GM23338 (cell line): Measurements from ENCODE around the gene ASB8. TPM values are rescaled to one million over a fixed set of nuclear protein-coding genes. Genes with fewer than 3 reads are reported as not detected.

Experiments
- ATAC-seq: fragments of 200-7000 bp; cut with Tn5 transposase; 3 replicates; pipeline ENCODE4 v1.9.1; 2020
- DNase-seq: peaks from one replicate; pipeline ENCODE4 v3.0.0-alpha.2; 2015; ENCODE audit warnings: low spot score
- H2AFZ ChIP-seq: fragments of 200-600 bp; sonication (generic); 2 replicates; pipeline ENCODE4 v1.8.0; 2016; ENCODE audit warnings: antibody characterized with exemption, mild to moderate bottlenecking, moderate library complexity
- H3F3A ChIP-seq: fragments of 200-600 bp; sonication (generic); replicated peaks from 2 replicates; pipeline ENCODE4 v1.8.0; 2017; ENCODE audit warnings: antibody characterized with exemption, mixed run types, low read depth
- H3K27ac ChIP-seq: fragments of 200-600 bp; sonication (generic); 2 replicates; pipeline ENCODE4 v1.6.1; 2016; ENCODE audit warnings: low read depth
- H3K27me3 ChIP-seq: fragments of 200-600 bp; sonication (generic); 2 replicates; pipeline ENCODE4 v1.8.0; 2016; ENCODE audit warnings: mild to moderate bottlenecking, mixed run types, moderate library complexity; ENCODE audit not compliant: insufficient read depth
- H3K36me3 ChIP-seq: fragments of 200-600 bp; sonication (generic); 2 replicates; pipeline ENCODE4 v1.8.0; 2016; ENCODE audit warnings: mild to moderate bottlenecking; ENCODE audit not compliant: insufficient read depth
- H3K4me1 ChIP-seq: fragments of 200-600 bp; sonication (generic); 2 replicates; pipeline ENCODE4 v1.8.0; 2016; ENCODE audit warnings: mild to moderate bottlenecking, moderate library complexity; ENCODE audit not compliant: insufficient read depth
- H3K4me2 ChIP-seq: fragments of 200-600 bp; sonication (generic); 2 replicates; pipeline ENCODE4 v1.7.1; 2017; ENCODE audit warnings: mixed run types
- H3K4me3 ChIP-seq: fragments of 200-600 bp; sonication (generic); 2 replicates; pipeline ENCODE4 v1.6.1; 2016; ENCODE audit warnings: mixed run types
- H3K79me2 ChIP-seq: fragments of 200-600 bp; sonication (generic); replicated peaks from 2 replicates; pipeline ENCODE4 v1.8.0; 2017; ENCODE audit warnings: mild to moderate bottlenecking; ENCODE audit not compliant: insufficient read depth
- H3K9me2 ChIP-seq: fragments of 200-600 bp; sonication (generic); 2 replicates; pipeline ENCODE4 v1.8.0; 2017; ENCODE audit not compliant: insufficient read depth
- H4K20me1 ChIP-seq: fragments of 200-600 bp; sonication (generic); replicated peaks from 2 replicates; pipeline ENCODE4 v1.8.0; 2017; ENCODE audit warnings: mild to moderate bottlenecking; ENCODE audit not compliant: insufficient read depth
- H3K27ac Mint-ChIP-seq: 2 replicates; pipeline ENCODE4 v1.8.0; 2020; ENCODE audit warnings: inconsistent platforms, mild to moderate bottlenecking, moderate library complexity, mixed read lengths
- H3K27me3 Mint-ChIP-seq: 3 replicates; pipeline ENCODE4 v1.8.0; 2022; ENCODE audit warnings: low read depth, mild to moderate bottlenecking, moderate library complexity, mixed read lengths, inconsistent platforms; ENCODE audit not compliant: insufficient read depth, poor library complexity
- H3K36me3 Mint-ChIP-seq: 3 replicates; pipeline ENCODE4 v1.8.0; 2021; ENCODE audit warnings: low read depth, mild to moderate bottlenecking, inconsistent platforms, moderate library complexity, mixed read lengths
- H3K4me1 Mint-ChIP-seq: 3 replicates; pipeline ENCODE4 v1.8.0; 2020; ENCODE audit warnings: mild to moderate bottlenecking, inconsistent platforms, mixed read lengths
- H3K4me3 Mint-ChIP-seq: 3 replicates; pipeline ENCODE4 v1.8.0; 2021; ENCODE audit warnings: moderate library complexity, mild to moderate bottlenecking, inconsistent platforms, mixed read lengths
- H3K9me3 Mint-ChIP-seq: 3 replicates; pipeline ENCODE4 v1.8.0; 2020; ENCODE audit warnings: moderate library complexity, mild to moderate bottlenecking, inconsistent platforms, mixed read lengths
- CREB1 ChIP-seq: fragments of 250-450 bp; sonication (Bioruptor Pico); IDR thresholded peaks from 2 replicates; pipeline ENCODE4 v1.5.0; 2020; ENCODE audit warnings: low read depth, mild to moderate bottlenecking, moderate library complexity
- EZH2 ChIP-seq: fragments of 200-600 bp; sonication (generic); IDR thresholded peaks from one replicate; pipeline ENCODE4 v1.8.0; 2017; ENCODE audit warnings: antibody characterized with exemption, mild to moderate bottlenecking, low read depth; ENCODE audit not compliant: unreplicated experiment
- EZH2phosphoT487 ChIP-seq: fragments of 200-600 bp; sonication (generic); IDR thresholded peaks from one replicate; pipeline ENCODE4 v1.8.1; 2018; ENCODE audit warnings: antibody characterized with exemption; ENCODE audit not compliant: unreplicated experiment
- JUNB ChIP-seq: IDR thresholded peaks from one replicate; pipeline ENCODE4 v1.6.1; 2016; ENCODE audit warnings: antibody characterized with exemption; ENCODE audit not compliant: unreplicated experiment
- NANOG ChIP-seq: IDR thresholded peaks from 2 replicates; pipeline ENCODE4 v1.6.1; 2016; ENCODE audit warnings: antibody characterized with exemption, borderline replicate concordance
- POLR2AphosphoS5 ChIP-seq: IDR thresholded peaks from 2 replicates; pipeline ENCODE4 v1.6.1; 2016; ENCODE audit warnings: antibody characterized with exemption, low read depth
- STAT1 ChIP-seq: IDR thresholded peaks from one replicate; pipeline ENCODE4 v1.6.1; 2016; ENCODE audit warnings: antibody characterized with exemption; ENCODE audit not compliant: unreplicated experiment
- ZNF331 ChIP-seq: fragments of 250-450 bp; sonication (Bioruptor Pico); IDR thresholded peaks from 2 replicates; pipeline ENCODE4 v1.5.0; 2020; ENCODE audit warnings: low read depth, mild to moderate bottlenecking, moderate library complexity
- polyA plus RNA-seq: library from polyadenylated mRNA; unstranded; fragments of >200 nt; fragmentation: Nextera tagmentation; extraction: Ambion mirVana; gene quantifications from 2 replicates; pipeline ENCODE4 v1.2.1, GENCODE V29; 2016
- total RNA-seq: library from RNA; depleted of rRNA; stranded (reverse); fragments of >200 nt; shearing (Covaris generic); gene quantifications from 2 replicates; pipeline ENCODE4 v1.2.3, GENCODE V29; 2014
- TF ChIP-seq, protein P1 (sequence below): fragments of 250-450 bp; sonication (Bioruptor Pico); IDR thresholded peaks from 2 replicates; pipeline ENCODE4 v1.5.0; 2020; ENCODE audit warnings: mild to moderate bottlenecking, moderate library complexity
- TF ChIP-seq, protein P2 (sequence below): IDR thresholded peaks from one replicate; pipeline ENCODE4 v1.6.1; 2018; ENCODE audit warnings: antibody characterized with exemption; ENCODE audit not compliant: unreplicated experiment
- TF ChIP-seq, protein P3 (sequence below): IDR thresholded peaks from 2 replicates; pipeline ENCODE4 v1.6.1; 2016; ENCODE audit warnings: antibody characterized with exemption

The ASB8 gene
- total and polyA plus RNA-seq, 2 experiments from 2014 or later, result 5.4 to 8.4 TPM

DNA sequence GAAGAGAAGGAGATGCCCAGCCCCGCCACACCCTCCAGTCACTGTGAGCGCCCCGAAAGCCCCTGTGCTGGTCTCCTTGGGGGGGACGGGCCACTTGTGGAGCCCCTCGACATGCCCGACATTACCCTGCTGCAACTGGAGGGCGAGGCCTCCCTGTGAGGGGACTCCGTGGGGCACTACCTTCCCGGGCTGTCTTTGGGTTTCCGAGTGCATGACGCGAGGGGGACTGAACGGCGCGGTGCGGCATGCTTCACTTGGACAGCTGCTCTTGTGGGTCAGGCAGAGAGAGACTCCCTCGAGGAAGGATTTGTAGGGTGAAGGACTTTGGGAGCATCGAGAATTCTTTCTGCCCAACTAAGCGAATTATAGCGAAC lies 27.2 kb upstream of the ASB8 start:
- H3K4me1 Mint-ChIP-seq, result peaks cover 27% of the 10 kb centered on the region
- no peak overlapping the region for H3K27ac ChIP-seq
- H3K36me3 Mint-ChIP-seq, result no peaks in the 10 kb centered on the region
- TF ChIP-seq EZH2phosphoT487 (no peak), CREB1 (CRISPR knock-in tag) (no peak)
- H3K27me3 ChIP-seq, result peaks cover 72% of the 10 kb centered on the region
- DNase-seq (peak; percentile 34), ATAC-seq (peak; percentile 2; the same call in 2 of the 3 replicates)
- peak overlapping the region; percentile 92 for H2AFZ ChIP-seq
- H4K20me1 ChIP-seq, result no peaks in the 10 kb centered on the region
- H3K9me2 ChIP-seq, result no peaks in the 10 kb centered on the region
- no peaks in the 10 kb centered on the region for H3K9me3 Mint-ChIP-seq
- peaks cover 23% of the 10 kb centered on the region for H3K4me1 ChIP-seq
- H3K27me3 Mint-ChIP-seq, result peaks cover 52% of the 10 kb centered on the region
- no peak overlapping the region for H3K27ac Mint-ChIP-seq
- H3K79me2 ChIP-seq, result no peaks in the 10 kb centered on the region
- peak overlapping the region; percentile 87 for H3K4me2 ChIP-seq
- H3K36me3 ChIP-seq, result no peaks in the 10 kb centered on the region
- peak overlapping the region; percentile 81 for H3K4me3 ChIP-seq
- peaks cover 3% of the 10 kb centered on the region; the same call in 1 of the 2 replicates for H3F3A ChIP-seq
- peak overlapping the region; percentile 81 for H3K4me3 Mint-ChIP-seq

DNA sequence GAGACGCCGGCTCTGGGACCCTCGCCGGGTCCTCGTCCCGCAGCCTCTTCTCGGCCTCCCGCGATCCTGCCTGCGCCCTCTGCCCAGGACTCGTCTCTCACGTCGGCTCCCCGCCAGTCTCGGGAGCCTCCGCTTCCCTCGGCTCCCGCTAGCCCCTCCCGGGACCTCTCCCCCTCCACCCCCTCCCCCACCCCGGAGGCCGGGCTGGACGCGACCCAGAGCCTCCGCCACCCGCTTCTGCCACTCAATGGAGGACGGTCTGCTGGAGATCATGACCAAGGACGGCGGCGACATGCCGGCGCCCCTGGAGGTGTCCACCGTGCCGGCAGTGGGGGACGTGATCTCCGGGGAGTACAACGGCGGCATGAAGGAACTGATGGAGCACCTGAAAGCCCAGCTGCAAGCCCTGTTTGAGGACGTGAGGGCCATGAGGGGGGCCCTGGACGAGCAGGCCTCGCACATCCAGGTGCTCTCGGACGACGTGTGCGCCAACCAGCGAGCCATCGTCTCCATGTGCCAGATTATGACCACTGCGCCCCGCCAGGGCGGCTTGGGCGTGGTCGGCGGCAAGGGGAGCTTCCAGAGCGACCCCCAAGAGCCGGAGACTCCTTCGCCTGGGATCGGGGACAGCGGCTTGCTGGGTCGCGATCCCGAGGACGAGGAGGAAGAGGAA lies 26.7 kb upstream of the ASB8 start:
- Mint-ChIP-seq H3K27me3 (peaks cover 52% of the 10 kb centered on the region), H3K27ac (no peak overlapping the region), H3K36me3 (no peaks in the 10 kb centered on the region), H3K4me3 (peak overlapping the region; percentile 81), H3K9me3 (no peaks in the 10 kb centered on the region), H3K4me1 (peaks cover 27% of the 10 kb centered on the region)
- peak overlapping the region; percentile 98 for H2AFZ ChIP-seq
- H3K27me3 ChIP-seq, result peaks cover 72% of the 10 kb centered on the region
- H3F3A ChIP-seq, result peaks cover 3% of the 10 kb centered on the region; the same call in 1 of the 2 replicates
- no peaks in the 10 kb centered on the region for H3K79me2 ChIP-seq
- H3K36me3 ChIP-seq, result no peaks in the 10 kb centered on the region
- H3K4me2 ChIP-seq, result peak overlapping the region; percentile 87
- H3K4me1 ChIP-seq, result peaks cover 23% of the 10 kb centered on the region
- peak overlapping the region; percentile 81 for H3K4me3 ChIP-seq
- no peak overlapping the region for H3K27ac ChIP-seq
- no peaks in the 10 kb centered on the region for H3K9me2 ChIP-seq
- peak; percentile 54 for DNase-seq
- H4K20me1 ChIP-seq, result no peaks in the 10 kb centered on the region
- ATAC-seq, result peak; percentile 25
- TF ChIP-seq EZH2 (peak; percentile 50), EZH2phosphoT487 (no peak), POLR2AphosphoS5 (0 out of 2 replicates have a peak, but pooled peaks have one; percentile 10), ZNF331 (CRISPR knock-in tag) (no peak), STAT1 (no peak), NANOG (no peak), JUNB (no peak)
- TF ChIP-seq, protein P1, sequence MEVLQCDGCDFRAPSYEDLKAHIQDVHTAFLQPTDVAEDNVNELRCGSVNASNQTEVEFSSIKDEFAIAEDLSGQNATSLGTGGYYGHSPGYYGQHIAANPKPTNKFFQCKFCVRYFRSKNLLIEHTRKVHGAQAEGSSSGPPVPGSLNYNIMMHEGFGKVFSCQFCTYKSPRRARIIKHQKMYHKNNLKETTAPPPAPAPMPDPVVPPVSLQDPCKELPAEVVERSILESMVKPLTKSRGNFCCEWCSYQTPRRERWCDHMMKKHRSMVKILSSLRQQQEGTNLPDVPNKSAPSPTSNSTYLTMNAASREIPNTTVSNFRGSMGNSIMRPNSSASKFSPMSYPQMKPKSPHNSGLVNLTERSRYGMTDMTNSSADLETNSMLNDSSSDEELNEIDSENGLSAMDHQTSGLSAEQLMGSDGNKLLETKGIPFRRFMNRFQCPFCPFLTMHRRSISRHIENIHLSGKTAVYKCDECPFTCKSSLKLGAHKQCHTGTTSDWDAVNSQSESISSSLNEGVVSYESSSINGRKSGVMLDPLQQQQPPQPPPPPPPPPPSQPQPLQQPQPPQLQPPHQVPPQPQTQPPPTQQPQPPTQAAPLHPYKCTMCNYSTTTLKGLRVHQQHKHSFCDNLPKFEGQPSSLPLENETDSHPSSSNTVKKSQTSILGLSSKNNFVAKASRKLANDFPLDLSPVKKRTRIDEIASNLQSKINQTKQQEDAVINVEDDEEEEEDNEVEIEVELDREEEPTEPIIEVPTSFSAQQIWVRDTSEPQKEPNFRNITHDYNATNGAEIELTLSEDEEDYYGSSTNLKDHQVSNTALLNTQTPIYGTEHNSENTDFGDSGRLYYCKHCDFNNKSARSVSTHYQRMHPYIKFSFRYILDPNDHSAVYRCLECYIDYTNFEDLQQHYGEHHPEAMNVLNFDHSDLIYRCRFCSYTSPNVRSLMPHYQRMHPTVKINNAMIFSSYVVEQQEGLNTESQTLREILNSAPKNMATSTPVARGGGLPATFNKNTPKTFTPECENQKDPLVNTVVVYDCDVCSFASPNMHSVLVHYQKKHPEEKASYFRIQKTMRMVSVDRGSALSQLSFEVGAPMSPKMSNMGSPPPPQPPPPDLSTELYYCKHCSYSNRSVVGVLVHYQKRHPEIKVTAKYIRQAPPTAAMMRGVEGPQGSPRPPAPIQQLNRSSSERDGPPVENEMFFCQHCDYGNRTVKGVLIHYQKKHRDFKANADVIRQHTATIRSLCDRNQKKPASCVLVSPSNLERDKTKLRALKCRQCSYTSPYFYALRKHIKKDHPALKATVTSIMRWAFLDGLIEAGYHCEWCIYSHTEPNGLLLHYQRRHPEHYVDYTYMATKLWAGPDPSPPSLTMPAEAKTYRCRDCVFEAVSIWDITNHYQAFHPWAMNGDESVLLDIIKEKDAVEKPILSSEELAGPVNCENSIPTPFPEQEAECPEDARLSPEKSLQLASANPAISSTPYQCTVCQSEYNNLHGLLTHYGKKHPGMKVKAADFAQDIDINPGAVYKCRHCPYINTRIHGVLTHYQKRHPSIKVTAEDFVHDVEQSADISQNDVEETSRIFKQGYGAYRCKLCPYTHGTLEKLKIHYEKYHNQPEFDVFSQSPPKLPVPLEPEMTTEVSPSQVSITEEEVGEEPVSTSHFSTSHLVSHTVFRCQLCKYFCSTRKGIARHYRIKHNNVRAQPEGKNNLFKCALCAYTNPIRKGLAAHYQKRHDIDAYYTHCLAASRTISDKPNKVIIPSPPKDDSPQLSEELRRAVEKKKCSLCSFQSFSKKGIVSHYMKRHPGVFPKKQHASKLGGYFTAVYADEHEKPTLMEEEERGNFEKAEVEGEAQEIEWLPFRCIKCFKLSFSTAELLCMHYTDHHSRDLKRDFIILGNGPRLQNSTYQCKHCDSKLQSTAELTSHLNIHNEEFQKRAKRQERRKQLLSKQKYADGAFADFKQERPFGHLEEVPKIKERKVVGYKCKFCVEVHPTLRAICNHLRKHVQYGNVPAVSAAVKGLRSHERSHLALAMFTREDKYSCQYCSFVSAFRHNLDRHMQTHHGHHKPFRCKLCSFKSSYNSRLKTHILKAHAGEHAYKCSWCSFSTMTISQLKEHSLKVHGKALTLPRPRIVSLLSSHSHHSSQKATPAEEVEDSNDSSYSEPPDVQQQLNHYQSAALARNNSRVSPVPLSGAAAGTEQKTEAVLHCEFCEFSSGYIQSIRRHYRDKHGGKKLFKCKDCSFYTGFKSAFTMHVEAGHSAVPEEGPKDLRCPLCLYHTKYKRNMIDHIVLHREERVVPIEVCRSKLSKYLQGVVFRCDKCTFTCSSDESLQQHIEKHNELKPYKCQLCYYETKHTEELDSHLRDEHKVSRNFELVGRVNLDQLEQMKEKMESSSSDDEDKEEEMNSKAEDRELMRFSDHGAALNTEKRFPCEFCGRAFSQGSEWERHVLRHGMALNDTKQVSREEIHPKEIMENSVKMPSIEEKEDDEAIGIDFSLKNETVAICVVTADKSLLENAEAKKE, result no peak
- TF ChIP-seq, protein P2, sequence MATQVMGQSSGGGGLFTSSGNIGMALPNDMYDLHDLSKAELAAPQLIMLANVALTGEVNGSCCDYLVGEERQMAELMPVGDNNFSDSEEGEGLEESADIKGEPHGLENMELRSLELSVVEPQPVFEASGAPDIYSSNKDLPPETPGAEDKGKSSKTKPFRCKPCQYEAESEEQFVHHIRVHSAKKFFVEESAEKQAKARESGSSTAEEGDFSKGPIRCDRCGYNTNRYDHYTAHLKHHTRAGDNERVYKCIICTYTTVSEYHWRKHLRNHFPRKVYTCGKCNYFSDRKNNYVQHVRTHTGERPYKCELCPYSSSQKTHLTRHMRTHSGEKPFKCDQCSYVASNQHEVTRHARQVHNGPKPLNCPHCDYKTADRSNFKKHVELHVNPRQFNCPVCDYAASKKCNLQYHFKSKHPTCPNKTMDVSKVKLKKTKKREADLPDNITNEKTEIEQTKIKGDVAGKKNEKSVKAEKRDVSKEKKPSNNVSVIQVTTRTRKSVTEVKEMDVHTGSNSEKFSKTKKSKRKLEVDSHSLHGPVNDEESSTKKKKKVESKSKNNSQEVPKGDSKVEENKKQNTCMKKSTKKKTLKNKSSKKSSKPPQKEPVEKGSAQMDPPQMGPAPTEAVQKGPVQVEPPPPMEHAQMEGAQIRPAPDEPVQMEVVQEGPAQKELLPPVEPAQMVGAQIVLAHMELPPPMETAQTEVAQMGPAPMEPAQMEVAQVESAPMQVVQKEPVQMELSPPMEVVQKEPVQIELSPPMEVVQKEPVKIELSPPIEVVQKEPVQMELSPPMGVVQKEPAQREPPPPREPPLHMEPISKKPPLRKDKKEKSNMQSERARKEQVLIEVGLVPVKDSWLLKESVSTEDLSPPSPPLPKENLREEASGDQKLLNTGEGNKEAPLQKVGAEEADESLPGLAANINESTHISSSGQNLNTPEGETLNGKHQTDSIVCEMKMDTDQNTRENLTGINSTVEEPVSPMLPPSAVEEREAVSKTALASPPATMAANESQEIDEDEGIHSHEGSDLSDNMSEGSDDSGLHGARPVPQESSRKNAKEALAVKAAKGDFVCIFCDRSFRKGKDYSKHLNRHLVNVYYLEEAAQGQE, result no peak
- TF ChIP-seq, protein P3, sequence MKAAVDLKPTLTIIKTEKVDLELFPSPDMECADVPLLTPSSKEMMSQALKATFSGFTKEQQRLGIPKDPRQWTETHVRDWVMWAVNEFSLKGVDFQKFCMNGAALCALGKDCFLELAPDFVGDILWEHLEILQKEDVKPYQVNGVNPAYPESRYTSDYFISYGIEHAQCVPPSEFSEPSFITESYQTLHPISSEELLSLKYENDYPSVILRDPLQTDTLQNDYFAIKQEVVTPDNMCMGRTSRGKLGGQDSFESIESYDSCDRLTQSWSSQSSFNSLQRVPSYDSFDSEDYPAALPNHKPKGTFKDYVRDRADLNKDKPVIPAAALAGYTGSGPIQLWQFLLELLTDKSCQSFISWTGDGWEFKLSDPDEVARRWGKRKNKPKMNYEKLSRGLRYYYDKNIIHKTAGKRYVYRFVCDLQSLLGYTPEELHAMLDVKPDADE, result no peak
